Stimulated activated CD4-positive, alpha-beta T cell treated with anti-CD3 and anti-CD28 coated beads, Interleukin-12 subunit alpha, Interleukin-12 subunit beta, amount 100 ng/mL, for 48 hours (primary cell): Measurements from ENCODE around the gene GFI1B.
"Not testable (repeated sequence)": the region's sequence is repeated elsewhere in the genome, so short reads cannot be mapped to it uniquely, and the experiment has no call there.

Source experiments
- DNase-seq, 3 donors: peaks; one replicate each; pipeline ENCODE4 v3.0.0-alpha.2; 2020; ENCODE audit warnings: low read depth in 2 of 3, low spot score in 1 of 3

GFI1B gene

DNA sequence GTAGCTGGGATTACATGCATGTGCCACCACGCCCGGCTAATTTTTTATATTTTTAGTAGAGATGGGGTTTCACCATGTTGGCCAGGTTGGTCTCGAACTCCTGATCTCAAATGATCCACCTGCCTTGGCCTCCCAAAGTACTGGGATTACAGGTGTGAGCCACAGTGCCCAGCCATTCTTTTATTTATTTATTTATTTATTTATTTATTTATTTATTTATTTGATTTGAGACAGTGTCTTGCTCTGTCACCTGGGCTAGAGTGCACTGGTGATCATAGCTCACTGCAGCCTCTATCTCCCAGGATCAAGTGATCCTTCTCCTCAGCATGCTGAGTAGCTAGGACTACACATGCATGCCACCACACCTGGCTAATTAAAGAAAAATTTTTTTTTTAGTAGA is 10.6 kb upstream of the GFI1B start:
- not testable (repeated sequence) for DNase-seq

DNA sequence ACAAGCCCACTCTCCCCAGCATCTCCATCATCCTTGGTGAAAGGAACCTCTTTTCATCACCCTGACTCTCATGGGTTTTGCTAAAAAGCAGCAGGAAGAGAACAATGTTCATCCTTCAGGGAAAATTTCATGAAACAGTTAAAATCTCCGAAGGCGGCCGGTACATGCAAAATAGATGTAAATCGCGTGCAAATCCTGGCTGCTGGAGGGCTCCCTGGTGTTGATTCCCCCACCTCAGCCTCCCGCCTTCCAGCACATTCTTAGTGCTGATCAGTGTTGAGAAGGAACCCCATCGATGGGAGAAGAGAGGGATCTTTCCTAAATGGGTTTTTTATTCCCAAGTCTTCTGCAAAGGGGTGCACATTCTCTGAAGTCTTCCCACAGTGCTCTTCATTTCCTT is 8.7 kb upstream of the GFI1B start:
- DNase-seq = no peak

DNA sequence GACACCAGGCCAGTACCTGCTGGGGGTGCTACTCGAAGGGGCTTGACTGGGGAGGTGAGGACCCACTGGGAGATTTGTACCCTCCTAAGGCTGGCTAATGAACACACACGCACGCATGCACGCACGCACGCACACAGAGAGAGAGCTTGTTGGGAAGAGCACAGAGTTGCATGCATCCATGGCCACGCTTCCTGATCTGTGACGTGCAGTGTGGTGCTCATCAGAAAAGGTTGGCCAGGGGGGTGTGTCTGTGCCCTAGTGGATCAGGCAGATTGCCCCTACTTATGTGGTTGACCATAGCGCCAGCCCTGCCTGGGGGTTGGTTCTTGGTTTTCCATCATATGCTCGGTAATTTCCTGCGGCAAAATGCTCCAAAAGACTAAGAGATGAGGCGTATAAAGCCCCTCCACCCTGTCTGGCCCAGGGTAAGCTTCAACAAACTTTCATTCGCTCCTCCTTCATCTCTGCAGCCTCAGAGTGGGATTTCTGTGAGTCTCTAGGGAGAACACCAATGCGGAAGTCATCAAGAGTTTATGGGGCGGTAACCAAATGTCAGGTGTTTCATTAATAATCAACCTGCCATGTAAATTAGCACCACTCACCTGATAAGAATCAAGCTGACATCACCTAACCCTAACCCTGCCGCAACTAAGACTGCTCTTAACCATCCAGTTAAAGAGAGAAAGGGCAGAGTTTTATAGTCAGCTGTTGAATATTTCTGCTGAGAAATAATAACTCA is 8.0 kb upstream of the GFI1B start:
- no peak for DNase-seq

DNA sequence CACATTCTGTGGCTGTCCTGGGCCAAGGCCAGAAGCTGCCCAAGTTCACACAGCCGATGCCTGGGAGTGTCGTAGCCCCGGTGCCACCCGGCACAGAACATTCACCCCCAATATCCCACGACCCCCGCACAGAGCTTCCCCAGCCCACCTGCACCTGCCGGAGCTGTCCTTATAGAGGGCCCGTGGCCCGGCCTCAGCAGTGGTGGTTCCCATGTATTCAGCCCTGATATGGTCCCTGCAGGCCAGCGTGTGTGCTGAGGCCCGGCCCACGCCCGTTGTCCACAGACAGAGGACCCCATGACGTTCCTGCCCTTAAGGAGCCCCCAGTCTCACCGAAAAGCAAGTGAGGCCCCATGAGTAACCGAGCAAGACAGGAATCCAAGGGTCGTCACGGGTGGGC is 5.3 kb upstream of the GFI1B start:
- DNase-seq = no peak

DNA sequence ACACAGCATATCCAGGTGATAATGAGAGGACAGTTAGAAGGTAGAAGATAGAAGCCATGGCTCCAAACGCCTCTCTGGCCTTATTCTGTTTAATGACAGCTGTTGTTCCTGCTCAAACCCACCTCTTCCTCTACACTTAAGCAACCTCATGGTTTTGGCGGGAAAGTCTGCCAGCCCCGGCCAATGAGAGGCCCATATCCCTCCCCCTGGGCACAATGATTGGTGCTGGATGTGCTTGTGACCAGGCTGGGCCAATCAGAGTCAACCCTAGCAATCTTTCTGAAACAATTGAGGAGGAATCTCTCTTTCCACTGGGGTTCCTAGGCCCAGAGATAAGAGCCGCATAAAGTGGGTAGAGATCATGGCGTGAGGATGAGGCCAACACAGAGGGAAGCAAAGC is 4.8 kb upstream of the GFI1B start:
- DNase-seq = peak in 2 of 3 donors; percentile 8

DNA sequence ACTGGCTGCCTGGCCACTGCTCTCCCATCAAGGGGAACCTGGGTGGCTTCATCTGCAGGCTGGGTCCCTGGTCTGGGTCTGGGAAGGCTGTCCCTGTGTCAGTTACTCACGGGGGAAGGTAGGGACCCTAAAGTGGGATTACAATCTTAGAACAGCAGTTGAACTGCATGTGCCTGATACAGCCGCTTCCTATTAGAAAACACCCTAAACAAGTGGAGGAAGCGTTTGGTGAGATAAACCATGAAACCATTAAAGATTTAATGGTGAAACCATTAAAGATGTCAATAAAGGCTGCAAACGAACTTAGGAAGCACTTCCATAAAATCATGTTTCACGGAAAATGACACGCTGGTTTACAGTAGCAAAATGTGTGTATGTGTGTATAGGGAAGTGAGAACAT is 2.5 kb upstream of the GFI1B start:
- no peak for DNase-seq

DNA sequence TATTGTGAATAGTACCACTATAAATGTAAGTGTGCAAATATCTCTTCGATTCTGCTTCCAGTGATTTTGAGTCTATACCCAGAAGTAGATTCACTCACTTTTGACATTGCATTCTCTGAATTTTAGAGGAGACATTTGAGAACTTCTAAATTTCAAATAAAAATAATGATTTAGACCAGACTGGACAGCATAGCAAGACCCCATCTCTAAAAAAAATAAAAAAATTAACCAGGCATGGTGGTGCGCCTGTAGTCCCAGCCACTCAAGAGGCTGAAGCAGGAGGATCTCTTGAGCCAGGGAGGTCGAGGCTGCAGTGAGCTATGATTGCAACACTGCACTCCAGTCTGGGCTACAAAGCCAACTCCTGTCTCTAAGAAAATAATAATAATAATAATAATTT is 1.9 kb upstream of the GFI1B start:
- no peak for DNase-seq

DNA sequence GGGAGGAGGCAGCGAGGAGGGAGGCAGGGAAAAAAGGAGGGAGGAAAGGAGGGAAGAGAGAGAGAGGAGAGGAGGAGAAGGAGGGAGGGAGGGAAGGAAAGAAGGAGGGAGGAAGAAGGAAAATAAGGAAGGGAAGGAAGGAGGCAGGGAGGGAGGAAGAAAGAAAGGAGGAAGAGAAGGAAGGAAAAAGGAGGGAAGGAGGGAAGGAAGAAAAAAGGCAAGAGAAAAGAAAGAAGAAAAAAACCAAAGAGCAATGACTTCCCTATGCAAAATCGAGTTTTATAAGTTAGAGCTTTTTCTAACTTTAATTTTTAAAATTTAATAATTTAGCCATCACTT is 413 bp upstream of the GFI1B start:
- no peak for DNase-seq

DNA sequence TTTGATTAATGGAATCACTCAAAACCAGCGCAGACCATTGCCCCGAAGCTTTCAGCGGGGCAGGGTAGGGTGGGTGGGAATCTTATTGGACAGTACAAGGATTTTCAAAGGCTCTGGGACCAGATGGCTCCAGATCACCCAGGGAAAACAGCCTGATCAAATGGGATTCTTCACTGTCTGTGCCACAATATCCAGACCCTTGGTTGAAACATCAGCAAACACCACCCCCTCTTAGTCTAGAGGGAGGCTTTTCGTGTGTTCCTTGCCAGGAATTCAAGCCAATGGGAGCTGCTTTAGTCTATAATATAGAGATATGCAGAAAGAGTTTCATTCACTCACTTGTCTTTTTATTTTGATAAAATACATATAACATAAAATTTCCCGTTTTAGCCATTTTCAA is 1.7 kb downstream of the GFI1B start:
- no peak for DNase-seq

DNA sequence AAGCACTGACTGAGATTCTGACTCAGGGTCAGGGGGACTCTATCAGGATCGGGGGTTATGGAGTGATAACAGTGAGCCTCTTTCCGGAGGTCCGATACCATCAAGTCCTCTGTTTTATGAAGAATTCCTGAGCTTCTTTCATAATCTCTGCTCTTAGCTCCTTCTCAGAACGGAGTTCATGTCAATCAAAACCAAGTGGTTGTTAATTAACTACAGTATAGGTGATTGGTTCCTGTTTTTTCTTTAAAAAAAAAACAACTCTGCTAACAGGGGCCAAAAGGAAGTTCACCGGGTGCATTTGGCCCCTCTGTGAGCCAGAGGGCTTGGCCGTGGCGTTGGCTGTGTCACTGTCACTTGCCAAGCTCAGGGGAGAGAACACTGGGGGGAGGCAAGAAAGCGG is 4.0 kb downstream of the GFI1B start:
- no peak for DNase-seq

DNA sequence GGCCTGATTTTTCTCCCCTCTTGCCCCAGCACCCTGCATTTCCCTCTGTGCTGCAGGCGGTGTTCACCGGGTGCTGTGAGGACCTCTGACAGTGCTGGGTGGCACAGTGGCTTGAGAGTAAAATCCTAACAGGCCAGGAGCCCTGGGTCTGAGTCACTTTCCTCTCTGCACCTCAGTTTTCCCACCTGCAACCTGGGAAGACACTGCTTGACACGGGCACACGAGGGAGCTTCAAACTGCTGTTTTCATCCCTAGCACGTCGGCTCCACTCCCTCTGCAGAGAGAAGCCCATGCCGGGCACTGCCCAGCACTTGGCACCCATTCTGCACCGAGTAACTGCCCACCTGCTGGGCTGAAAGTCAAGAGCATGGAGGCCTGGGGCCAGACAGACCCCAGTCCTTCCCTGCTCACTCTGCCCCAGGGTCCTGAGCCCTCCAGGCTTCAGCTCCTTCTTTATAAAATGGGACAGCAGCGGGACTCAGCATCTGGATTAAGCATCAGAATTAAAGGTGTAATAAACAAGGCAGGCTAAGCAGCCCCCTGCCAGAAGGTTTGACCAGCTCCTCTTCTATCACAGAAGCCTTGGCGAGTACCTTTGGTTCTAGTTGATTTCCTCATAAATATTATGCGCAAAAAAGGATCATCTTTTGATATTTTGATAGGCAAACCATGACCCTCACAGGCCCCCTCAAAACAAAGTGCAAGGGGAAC is 5.2 kb downstream of the GFI1B start:
- no peak for DNase-seq

DNA sequence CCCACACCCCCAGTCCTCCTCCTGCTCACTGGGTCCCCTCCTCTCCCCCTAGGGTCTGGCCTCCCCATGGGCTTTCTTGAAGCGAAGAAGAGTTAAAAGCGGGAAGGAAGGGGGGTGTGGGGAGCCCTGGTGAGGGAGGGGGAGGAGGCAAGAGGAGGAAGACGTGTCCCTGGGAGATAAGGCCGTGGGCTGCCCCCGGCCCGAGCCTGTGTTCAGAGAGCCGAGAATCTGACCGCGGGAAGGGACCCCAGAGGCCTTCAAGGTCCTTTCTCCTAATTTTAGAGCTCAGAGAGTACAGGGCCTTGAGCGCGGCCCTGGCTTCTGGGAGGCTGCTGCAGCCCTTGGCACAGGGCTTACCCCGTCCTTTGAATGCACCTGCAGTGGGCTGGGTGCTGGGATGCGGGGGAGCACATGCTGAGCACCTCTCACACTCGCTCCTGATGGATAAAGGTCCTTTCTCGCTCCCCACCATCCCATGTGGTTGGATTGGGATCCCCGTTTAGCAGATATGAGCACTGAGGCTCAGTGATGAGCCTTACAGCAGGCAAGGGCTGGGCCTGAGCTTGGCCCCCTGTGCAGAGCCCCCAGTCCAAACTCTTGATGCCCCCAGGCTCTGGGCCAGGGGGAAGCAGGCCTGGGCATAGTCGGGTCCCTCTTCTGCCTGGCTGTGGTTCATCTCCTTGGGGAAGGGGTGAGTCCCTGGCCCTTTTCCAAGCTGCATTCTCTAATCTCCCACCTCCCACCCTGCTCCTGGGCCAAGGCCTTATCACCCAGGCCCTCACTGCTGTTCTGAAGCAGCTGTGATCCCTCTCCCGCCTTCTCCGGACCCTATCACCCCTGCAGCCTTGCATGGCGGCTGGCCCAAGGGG is 5.9 kb downstream of the GFI1B start:
- DNase-seq = no peak

DNA sequence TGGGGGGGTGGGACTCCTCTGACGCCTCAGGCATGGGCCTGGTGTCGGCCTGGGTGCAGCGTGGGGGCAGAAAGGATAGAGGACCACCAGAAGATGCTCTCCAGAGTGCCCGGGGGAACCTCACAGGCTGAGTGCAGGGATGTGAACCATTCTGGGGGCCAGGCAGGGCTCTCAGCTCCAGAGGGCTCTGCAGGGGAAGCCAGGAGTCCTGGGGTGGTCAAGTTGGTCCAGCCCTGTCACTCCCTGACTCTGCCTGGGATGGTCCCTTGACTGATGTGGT is 6.5 kb downstream of the GFI1B start:
- no peak for DNase-seq

DNA sequence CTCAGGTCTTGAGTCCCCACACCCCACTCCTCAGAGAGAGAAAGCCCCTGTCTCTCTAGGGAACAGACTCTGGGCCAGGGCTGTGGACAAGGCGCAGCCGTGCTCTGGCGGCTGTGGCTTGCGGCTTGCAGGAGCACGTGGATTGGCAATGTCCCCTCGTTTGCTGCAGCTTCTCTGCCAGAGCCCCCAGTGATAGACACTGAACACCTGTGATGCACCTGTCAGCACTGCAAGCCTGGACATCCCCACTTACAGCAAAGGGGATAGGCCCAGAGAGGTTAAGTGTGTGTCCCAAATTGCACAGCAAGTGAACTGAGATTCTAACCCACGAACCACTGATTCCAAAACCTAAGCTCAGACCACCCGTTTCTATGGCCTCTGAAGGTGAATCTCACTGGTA is 7.0 kb downstream of the GFI1B start:
- no peak for DNase-seq

DNA sequence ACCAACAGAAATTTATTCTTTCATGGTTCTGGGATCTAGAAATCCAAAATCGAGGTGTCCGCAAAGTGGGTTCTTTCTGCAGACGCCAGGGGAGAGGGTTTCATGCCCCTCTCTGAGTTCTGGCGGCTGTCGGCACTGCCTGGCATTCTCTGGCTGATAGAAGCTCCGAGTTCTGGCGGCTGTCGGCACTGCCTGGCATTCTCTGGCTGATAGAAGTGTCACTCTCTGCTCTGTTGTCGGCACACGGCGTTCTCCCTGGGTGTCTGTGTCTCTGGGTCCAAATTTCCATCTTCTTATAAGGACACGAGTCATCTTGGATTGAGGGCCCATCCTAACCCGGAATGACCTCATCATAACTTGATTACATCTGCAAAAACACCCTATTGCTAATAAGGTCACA is 7.6 kb downstream of the GFI1B start:
- no peak for DNase-seq

DNA sequence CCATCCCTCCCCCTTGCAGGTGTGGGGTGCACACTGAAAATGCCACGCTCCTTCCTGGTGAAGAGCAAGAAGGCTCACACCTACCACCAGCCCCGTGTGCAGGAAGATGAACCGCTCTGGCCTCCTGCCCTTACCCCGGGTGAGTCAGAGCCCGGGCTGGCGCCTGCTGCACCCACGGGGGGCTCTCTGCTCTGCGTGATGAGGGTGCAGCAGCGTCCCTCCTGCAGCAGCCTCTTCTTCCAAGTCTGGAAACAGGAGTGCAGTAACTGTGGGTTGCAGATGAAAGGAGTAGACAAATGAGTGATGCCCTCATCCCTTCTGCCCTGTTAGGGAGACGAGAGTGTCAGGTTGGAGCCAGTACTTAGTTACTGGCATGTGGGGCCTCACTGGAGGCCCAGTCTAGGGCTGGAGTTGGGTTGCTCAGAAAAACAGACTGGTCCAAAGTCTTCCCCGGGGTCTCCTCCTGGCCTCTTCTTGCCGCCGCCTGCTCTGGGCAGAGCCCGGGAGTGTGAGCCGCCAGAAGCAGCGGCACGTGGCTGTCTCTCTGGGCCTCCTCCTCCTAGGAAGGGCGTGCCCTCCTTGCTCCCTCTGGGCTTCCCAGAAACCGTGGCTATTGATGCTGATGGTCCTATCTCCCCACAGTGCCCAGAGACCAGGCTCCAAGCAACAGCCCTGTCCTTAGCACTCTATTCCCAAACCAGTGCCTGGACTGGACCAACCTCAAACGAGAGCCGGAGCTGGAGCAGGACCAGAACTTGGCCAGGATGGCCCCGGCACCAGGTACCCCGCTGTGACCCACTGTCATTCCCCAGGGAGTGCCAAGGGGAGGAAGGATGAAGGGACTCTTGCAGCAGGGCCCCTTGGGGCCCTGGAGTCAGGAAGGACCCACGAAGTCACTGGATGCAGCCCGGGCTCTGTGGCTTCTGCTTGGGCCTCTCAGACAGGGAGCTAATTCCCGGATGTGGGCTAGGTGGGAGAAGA is 8.4 kb downstream of the GFI1B start:
- DNase-seq = no peak

DNA sequence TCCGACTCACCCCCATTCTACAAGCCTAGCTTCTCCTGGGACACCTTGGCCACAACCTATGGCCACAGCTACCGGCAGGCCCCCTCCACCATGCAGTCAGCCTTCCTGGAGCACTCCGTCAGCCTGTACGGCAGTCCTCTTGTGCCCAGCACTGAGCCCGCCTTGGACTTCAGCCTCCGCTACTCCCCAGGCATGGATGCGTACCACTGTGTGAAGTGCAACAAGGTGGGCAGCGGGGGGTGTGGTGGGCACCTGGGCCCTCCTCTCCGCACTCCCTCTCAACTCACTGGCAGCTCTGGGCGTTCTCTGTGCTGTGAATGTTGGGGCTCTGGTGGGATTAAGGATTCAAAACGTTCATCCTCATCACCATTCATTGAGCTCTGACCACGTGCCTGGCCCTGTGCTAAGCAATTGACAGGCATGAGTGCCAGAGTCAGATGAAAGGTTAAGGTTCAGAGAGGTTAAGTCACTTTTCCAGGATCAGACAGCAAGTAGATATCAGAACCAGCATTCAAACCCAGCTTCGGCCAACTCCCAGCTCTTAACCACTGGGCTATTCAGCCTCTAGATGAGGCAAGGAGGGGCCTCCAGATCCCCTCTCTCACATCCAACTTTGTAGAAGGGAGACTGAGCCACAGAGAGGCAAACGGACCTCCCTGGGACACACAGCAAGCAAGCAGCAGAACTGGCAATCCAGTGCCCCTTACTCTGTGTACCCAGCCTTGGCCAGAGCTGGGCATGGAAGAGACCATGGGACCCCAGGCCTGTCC is 9.9 kb downstream of the GFI1B start:
- DNase-seq = no peak

DNA sequence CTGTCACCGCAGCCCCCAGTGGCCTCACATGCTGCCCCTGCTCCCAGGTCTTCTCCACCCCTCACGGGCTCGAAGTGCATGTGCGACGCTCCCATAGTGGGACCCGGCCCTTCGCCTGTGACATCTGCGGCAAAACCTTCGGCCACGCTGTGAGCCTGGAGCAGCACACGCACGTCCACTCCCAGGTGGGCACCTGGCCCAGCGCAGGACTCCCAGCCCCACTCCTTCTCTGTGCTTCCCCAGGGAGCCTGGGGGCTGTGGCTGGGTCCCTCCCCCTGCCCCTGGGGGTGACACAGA is 10.5 kb downstream of the GFI1B start:
- DNase-seq = no peak

DNA sequence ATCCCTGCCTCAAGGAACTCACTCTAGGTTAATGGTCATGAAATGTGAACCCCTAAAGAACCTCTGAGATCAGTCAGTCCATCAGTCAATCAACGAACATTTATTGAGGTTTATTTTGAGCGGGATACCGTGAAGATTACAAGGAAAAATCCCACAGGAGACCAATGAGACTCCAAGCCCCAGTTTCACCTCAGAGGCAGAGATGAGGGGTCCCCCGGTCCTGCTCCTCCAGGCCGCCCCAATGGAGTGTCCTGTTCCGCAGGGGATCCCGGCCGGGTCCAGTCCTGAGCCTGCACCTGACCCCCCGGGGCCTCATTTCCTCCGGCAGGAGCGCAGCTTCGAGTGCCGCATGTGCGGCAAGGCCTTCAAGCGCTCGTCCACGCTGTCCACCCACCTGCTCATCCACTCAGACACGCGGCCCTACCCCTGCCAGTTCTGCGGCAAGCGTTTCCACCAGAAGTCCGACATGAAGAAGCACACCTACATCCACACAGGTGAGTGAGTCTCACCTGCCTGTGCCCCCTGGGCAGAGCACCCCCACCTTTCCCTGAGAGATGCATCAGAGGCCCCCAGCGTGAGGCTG is 11.0 kb downstream of the GFI1B start:
- DNase-seq = no peak

DNA sequence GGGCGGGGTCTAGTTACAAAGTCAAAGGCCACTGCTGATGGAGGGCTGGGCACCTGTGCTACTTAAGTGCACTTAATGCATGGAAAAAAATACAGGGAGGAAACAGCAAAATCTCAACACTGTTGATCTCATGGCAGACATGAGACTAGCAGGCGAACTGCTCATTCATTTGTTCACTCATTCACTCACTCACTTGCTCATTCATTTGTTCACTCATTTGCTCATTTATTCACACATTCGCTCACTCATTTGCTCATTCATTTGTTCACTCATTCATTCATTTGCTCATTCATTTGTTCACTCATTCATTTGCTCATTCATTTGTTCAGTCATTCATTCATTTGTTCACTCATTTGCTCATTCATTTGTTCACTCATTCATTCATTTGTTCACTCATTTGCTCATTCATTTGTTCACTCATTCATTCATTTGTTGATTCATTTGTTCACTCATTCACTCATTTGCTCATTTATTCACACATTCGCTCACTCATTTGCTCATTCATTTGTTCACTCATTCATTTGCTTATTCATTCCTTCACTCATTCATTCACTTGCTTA is 11.6 kb downstream of the GFI1B start:
- not testable (repeated sequence) for DNase-seq
